ENCODE measurements around the gene RPL22L1. TPM values are rescaled to one million over a fixed set of nuclear protein-coding genes. Genes with fewer than 3 reads are reported as not detected.

RPL22L1 gene
- total and polyA plus RNA-seq, 8 donors, result 41.1 to 115 (median 71.4) TPM

DNA sequence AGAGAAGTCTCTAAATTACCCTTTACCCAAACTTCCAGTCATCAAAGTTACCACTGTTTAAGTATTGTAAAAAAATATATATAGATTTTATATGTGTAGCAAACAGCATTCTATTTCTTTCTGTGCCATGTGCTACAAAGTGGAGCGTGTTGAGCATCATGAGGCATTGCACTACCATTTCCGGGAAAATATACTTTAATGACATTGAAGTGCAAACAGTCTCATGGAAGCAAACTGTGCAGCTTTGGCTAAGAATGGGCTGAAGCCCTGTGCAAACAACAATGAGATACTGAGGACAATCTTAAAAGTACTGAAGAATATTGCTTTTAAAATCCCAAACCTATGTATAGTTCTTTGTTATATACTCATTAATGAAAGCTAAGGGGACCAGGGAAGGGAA lies 6.5 kb upstream of the RPL22L1 start:
- DNase-seq (no peak), ATAC-seq (no peak)
- Histone ChIP-seq H3K27me3 (no peaks in the 10 kb centered on the region), H3K4me3 (no peak overlapping the region), H3K4me1 (no peaks in the 10 kb centered on the region), H3K9me3 (no peaks in the 10 kb centered on the region), H3K36me3 (no peaks in the 10 kb centered on the region), H3K27ac (no peak overlapping the region)
- intact Hi-C loops (cut with DNase I), result no loop called here
- TF ChIP-seq, protein P1, sequence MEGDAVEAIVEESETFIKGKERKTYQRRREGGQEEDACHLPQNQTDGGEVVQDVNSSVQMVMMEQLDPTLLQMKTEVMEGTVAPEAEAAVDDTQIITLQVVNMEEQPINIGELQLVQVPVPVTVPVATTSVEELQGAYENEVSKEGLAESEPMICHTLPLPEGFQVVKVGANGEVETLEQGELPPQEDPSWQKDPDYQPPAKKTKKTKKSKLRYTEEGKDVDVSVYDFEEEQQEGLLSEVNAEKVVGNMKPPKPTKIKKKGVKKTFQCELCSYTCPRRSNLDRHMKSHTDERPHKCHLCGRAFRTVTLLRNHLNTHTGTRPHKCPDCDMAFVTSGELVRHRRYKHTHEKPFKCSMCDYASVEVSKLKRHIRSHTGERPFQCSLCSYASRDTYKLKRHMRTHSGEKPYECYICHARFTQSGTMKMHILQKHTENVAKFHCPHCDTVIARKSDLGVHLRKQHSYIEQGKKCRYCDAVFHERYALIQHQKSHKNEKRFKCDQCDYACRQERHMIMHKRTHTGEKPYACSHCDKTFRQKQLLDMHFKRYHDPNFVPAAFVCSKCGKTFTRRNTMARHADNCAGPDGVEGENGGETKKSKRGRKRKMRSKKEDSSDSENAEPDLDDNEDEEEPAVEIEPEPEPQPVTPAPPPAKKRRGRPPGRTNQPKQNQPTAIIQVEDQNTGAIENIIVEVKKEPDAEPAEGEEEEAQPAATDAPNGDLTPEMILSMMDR (IDR thresholded peaks at IDR 0.05), result no peak

DNA sequence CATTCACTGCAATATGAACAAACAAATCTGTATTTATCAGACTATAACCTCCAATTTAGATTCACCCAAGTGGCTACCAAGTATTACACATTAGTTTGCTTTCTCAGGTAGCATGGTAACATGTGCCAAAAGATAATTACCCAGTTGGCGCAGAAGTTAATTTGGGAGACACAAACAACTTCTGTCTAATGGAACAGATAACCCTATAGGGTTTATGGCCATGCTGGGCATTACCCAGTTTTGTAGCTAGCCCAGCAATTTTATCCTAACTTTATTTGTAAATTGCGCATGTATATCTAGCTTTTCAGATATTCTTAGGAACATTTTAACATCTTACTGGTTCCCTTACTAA lies 780 bp downstream of the RPL22L1 start:
- H3K4me3 ChIP-seq, result peak overlapping the region; percentile 63 to 66
- intact Hi-C loops (cut with DNase I), result no loop called here
- TF ChIP-seq, protein P1 (IDR thresholded peaks at IDR 0.05), result no peak
- H3K27me3 ChIP-seq, result no peaks in the 10 kb centered on the region
- DNase-seq, result no peak
- no peak for ATAC-seq
- peaks cover 18 to 33% of the 10 kb centered on the region in 2 donors for H3K4me1 ChIP-seq
- H3K27ac ChIP-seq, result peak overlapping the region; percentile 85
- H3K9me3 ChIP-seq, result no peaks in the 10 kb centered on the region
- H3K36me3 ChIP-seq, result peaks cover 5 to 33% of the 10 kb centered on the region in 2 donors

DNA sequence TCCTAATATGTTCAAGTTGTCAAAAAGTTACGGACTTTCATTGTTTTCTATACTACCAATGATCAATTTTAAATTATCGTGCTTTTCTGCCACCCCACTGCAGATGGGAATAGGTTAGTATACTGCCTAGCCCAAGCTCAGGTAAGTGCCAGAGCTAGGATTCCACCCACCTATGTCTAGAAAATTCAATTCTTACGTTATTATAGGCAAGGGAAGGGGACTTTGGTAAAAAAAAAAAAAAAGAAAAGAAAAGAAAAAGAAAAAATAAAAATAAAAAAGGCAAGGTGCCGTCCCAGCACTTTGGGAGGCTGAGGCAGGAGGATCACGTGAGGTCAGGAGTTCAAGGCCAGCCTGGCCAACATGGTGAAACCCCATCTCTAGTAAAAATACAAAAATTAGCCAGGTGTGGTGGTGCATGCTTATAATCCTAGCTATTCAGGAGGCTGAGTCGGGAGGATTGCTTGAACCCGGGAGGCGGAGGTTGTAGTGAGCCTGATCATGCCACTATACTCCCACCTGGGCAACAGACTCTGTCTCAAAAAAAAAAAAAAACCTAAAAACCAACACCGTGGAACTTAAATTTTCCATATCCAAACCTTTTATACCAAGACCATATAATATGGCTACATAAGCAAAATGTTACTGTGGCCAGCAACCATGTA lies 1.3 kb downstream of the RPL22L1 start:
- peak overlapping the region in 1 of 2 donors; percentile 85 for H3K27ac ChIP-seq
- intact Hi-C loops (cut with DNase I), result no loop called here
- H3K36me3 ChIP-seq, result peaks cover 5 to 33% of the 10 kb centered on the region in 2 donors
- TF ChIP-seq, protein P1 (IDR thresholded peaks at IDR 0.05), result no peak
- peak overlapping the region; percentile 63 to 66 for H3K4me3 ChIP-seq
- DNase-seq (no peak), ATAC-seq (no peak)
- no peaks in the 10 kb centered on the region for H3K9me3 ChIP-seq
- peaks cover 18 to 38% of the 10 kb centered on the region in 2 donors for H3K4me1 ChIP-seq
- H3K27me3 ChIP-seq, result no peaks in the 10 kb centered on the region

DNA sequence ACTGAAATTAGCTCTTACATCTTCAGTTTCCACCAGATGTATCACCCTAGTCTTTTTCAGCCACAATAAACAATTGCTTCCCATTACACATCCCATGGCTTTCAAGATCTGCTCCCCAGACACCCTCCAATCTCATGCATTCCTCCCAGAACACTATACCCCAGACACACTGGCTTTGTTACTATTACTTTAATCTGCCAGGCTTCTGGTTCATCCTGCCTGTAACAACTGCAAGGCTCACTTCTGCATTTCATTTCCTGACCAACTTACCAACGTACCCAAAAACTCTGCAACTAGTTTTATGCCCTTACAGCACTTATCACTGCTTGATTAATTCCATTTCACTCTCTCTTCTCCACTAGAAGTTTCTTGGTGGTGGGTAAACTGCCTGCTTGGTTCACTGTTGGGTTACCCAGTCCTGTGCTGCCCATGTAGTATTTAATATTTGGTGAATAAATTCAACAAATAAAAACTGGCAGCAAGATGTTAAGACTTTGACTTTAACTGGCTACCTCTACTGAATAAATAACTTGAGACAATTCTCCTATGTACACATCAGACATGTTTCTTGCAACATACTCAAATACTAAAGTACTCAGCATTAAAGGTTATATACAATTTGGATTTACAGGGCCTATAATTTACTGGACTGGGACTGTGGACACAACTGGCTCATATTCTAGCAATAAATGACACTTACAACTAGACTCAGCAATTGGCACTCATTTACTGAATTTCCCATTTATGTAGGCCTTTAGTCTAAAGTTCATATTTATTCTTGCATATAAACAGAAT lies 2.7 kb downstream of the RPL22L1 start:
- peaks cover 5 to 33% of the 10 kb centered on the region in 2 donors for H3K36me3 ChIP-seq
- H3K9me3 ChIP-seq, result no peaks in the 10 kb centered on the region
- peak overlapping the region in 1 of 2 donors; percentile 66 for H3K4me3 ChIP-seq
- H3K4me1 ChIP-seq, result peaks cover 18 to 38% of the 10 kb centered on the region in 2 donors
- H3K27me3 ChIP-seq, result no peaks in the 10 kb centered on the region
- no peak for DNase-seq
- TF ChIP-seq, protein P1 (IDR thresholded peaks at IDR 0.05), result no peak
- no peak for ATAC-seq
- intact Hi-C loops (cut with DNase I), result no loop called here
- peak overlapping the region in 1 of 2 donors; percentile 30 for H3K27ac ChIP-seq

DNA sequence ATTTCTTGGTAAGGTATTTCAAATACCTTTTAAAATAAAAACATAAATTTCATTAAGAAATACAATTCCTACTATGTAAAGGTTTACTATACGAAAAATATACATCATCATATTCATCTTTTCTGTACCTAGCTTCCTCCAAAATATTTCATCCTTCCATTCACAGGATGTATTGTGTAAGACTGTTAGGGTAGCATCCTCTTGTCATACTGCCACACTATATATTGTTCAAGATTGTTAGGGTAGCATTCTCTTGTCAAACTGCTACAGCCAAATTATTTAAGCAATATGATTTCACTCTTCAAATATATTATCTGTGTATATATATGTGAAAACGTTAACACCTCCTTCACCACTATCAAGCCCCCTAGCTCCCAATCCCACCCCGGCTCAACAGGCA lies 3.5 kb downstream of the RPL22L1 start:
- ATAC-seq (no peak), DNase-seq (no peak)
- Histone ChIP-seq H3K4me1 (peaks cover 18 to 38% of the 10 kb centered on the region in 2 donors), H3K9me3 (no peaks in the 10 kb centered on the region), H3K36me3 (peaks cover 5 to 33% of the 10 kb centered on the region in 2 donors), H3K27ac (no peak overlapping the region), H3K27me3 (no peaks in the 10 kb centered on the region), H3K4me3 (no peak overlapping the region)
- TF ChIP-seq, protein P1 (IDR thresholded peaks at IDR 0.05), result no peak
- intact Hi-C loops (cut with DNase I), result no loop called here

Data from left lung (tissue), 10 donors.